H4 (cell line): ENCODE measurements around the gene INO80. TPM values are rescaled to one million over a fixed set of nuclear protein-coding genes. Genes with fewer than 3 reads are reported as not detected.

Source experiments
- DNase-seq: peaks from one replicate; pipeline ENCODE4 v3.0.0-alpha.2; 2015; ENCODE audit warnings: low spot score
- total RNA-seq: library from RNA; depleted of rRNA; stranded (reverse); fragments of >200 nt; shearing (Covaris generic); gene quantifications from 2 replicates; pipeline ENCODE4 v1.2.3, GENCODE V29; 2014; rRNA removed

The INO80 gene
- total RNA-seq, 1 experiment from 2014 or later, result 11.4 TPM

GRCh38 chr15:40929660-40930429 is 186.2 kb downstream of the INO80 start:
- no peak for DNase-seq

Other genes starting within 250 kb of the INO80 start
- 0.41 TPM in 1 of 2 replicates, not detected in the other for gene RHOV, start 242.0 kb downstream of the INO80 start, total RNA-seq
- 13.3 and 18.5 TPM in 2 replicates for gene VPS18, start 221.8 kb downstream of the INO80 start, total RNA-seq
- gene DLL4, start 186.9 kb downstream of the INO80 start, total RNA-seq, result 0.10 TPM in 1 of 2 replicates, not detected in the other
- gene CHAC1, start 162.8 kb downstream of the INO80 start, total RNA-seq, result 28.0 and 35.4 TPM in 2 replicates
- gene EXD1, start 114.5 kb upstream of the INO80 start, total RNA-seq, result 0.12 TPM in 1 of 2 replicates, not detected in the other
- gene CHP1, start 115.0 kb upstream of the INO80 start, total RNA-seq, result 71.6 and 134 TPM in 2 replicates
- gene OIP5, start 216.3 kb upstream of the INO80 start, total RNA-seq, result 40.1 and 42.4 TPM in 2 replicates
- 155 and 195 TPM in 2 replicates for gene NUSAP1, start 216.6 kb upstream of the INO80 start, total RNA-seq